ENCODE data around the gene TMPRSS7.

DNA sequence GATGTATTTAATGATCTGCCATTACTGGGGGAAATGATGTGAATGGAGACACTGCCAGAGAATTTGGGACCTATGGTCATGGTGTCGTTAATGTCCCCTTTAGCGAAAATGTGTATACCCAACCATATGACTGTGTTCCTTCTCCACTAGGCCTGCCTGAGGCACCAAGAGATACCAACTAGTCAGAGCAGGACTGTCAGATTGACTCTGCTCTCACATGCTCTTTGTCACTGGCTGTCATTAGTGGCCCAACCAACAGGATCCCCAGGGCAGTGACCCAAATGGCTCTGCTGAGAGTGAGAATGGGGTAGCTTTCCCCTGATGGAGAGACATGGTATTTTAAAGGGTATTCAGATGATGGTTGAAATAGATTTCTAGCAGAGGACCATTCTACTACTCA is 33.0 kb upstream of the TMPRSS7 start:
- TF ChIP-seq CTCF (IDR thresholded peaks at IDR 0.05; ENCODE audit: poor library complexity, severe bottlenecking) (no peak), POLR2AphosphoS5 (IDR thresholded peaks at IDR 0.05) (no peak), EZH2 (IDR thresholded peaks at IDR 0.05; ENCODE audit: borderline replicate concordance, insufficient read depth, low read length, poor library complexity, severe bottlenecking) (no peak), EP300 (conservative IDR thresholded peaks at IDR 0.05; ENCODE audit: poor library complexity, severe bottlenecking) (no peak), REST (IDR thresholded peaks at IDR 0.05; ENCODE audit: borderline replicate concordance) (no peak)
